Endothelial cell (in vitro differentiated cells): ENCODE data around the gene DIRAS3. TPM values are rescaled to one million over a fixed set of nuclear protein-coding genes. Genes with fewer than 3 reads are reported as not detected.

Source experiments
- DNase-seq: peaks from one replicate; pipeline ENCODE4 v3.0.0; 2021; ENCODE audit warnings: low spot score
- H3K27ac Mint-ChIP-seq: one replicate; pipeline ENCODE4 v1.8.0; 2021; ENCODE audit warnings: mixed read lengths, inconsistent platforms; ENCODE audit not compliant: unreplicated experiment
- H3K27me3 Mint-ChIP-seq: one replicate; pipeline ENCODE4 v1.8.0; 2021; ENCODE audit warnings: mild to moderate bottlenecking, moderate library complexity, mixed read lengths, inconsistent platforms; ENCODE audit not compliant: unreplicated experiment
- H3K36me3 Mint-ChIP-seq: one replicate; pipeline ENCODE4 v1.8.0; 2021; ENCODE audit warnings: mild to moderate bottlenecking, low read depth, mixed read lengths, inconsistent platforms; ENCODE audit not compliant: unreplicated experiment
- H3K4me1 Mint-ChIP-seq: one replicate; pipeline ENCODE4 v1.8.0; 2021; ENCODE audit warnings: mild to moderate bottlenecking, mixed read lengths, inconsistent platforms; ENCODE audit not compliant: unreplicated experiment
- H3K4me3 Mint-ChIP-seq: one replicate; pipeline ENCODE4 v1.8.0; 2021; ENCODE audit warnings: mild to moderate bottlenecking, mixed read lengths, inconsistent platforms; ENCODE audit not compliant: unreplicated experiment
- H3K9me3 Mint-ChIP-seq: one replicate; pipeline ENCODE4 v1.8.0; 2021; ENCODE audit warnings: mixed read lengths, inconsistent platforms; ENCODE audit not compliant: unreplicated experiment
- long read RNA-seq: library from polyadenylated mRNA; unstranded; transcript quantifications from one replicate; pipeline ENCODE4 v2.0.0, GENCODE V29; 2020; ENCODE audit not compliant: unreplicated experiment
- total RNA-seq: library from RNA; stranded (reverse); fragmentation: NEBNext Ultra II Directional; extraction: Animal tissue kit (Norgen Biotek cat#: 25700); gene quantifications from one replicate; pipeline ENCODE4 v1.2.1, GENCODE V29; 2021; ENCODE audit not compliant: unreplicated experiment
- TF ChIP-seq, protein P1 (sequence below): fragments of 200-600 bp; sonication (generic); IDR thresholded peaks from one replicate; pipeline ENCODE4 v1.5.0; 2021; ENCODE audit warnings: antibody characterized with exemption; ENCODE audit not compliant: unreplicated experiment

DIRAS3 gene, protein sequence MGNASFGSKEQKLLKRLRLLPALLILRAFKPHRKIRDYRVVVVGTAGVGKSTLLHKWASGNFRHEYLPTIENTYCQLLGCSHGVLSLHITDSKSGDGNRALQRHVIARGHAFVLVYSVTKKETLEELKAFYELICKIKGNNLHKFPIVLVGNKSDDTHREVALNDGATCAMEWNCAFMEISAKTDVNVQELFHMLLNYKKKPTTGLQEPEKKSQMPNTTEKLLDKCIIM
- total RNA-seq: 0.49 TPM
- long read RNA-seq: 0 reads

DNA sequence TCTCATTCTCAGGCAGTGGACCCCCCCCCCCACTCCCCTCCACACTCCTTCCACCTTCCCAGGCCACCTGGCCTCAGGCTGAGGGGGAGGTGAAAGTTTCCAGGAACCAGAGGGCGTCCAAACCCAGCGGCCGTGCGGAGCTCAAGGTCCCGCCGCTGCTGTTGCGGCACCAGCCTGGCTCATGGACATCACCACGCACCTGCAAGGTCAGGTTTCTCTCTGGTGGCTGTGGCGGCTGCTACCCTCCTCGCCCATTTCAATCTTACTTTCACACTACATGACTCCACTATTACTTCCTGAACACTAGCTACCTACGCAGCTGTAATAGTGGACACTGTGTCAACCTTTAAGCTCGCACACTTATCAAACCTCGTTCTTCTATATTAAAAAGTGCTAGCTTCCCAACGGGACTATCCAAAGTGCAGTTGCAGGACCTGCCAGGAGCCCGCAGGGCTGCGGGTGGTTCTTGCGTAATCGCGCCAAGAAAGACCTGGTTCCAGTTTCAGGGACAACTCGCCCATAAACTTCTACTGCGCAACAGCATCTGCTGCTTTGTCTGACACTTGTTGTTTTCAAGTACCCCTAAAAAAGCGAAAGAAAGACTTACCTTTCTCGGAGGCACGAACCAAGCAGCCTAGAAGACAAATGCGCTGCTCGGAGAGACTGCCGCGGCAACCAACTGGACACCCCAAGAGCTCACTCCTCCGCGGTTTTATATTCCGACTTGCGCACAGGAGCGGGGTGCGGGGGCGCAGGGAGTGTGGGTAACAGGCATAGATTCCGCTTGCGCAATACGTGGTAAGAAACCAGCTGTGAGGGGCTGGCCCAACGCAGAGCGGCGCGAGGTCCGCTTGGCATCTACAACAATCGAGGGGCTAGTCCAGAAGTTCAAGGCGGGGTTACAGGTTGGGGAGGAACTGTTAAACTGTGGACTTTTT is at the start of gene DIRAS3:
Gene DIRAS3 (minus strand): TSS at position 687 of the 938 bp plus-strand sequence. CDS start 3,330 bp downstream, outside the sequence.
- H3K9me3 Mint-ChIP-seq: no peaks in the 10 kb centered on the region
- H3K27me3 Mint-ChIP-seq: peaks cover 4% of the 10 kb centered on the region
- no peak within 1 kb of the TSS for H3K27ac Mint-ChIP-seq
- H3K4me3 Mint-ChIP-seq: peak within 1 kb of the TSS; percentile 67
- peak; percentile 11 for DNase-seq
- TF ChIP-seq, protein P1, sequence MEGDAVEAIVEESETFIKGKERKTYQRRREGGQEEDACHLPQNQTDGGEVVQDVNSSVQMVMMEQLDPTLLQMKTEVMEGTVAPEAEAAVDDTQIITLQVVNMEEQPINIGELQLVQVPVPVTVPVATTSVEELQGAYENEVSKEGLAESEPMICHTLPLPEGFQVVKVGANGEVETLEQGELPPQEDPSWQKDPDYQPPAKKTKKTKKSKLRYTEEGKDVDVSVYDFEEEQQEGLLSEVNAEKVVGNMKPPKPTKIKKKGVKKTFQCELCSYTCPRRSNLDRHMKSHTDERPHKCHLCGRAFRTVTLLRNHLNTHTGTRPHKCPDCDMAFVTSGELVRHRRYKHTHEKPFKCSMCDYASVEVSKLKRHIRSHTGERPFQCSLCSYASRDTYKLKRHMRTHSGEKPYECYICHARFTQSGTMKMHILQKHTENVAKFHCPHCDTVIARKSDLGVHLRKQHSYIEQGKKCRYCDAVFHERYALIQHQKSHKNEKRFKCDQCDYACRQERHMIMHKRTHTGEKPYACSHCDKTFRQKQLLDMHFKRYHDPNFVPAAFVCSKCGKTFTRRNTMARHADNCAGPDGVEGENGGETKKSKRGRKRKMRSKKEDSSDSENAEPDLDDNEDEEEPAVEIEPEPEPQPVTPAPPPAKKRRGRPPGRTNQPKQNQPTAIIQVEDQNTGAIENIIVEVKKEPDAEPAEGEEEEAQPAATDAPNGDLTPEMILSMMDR: no peak
- H3K36me3 Mint-ChIP-seq: no peaks in the 10 kb centered on the region
- H3K4me1 Mint-ChIP-seq: no peaks in the 10 kb centered on the region

DNA sequence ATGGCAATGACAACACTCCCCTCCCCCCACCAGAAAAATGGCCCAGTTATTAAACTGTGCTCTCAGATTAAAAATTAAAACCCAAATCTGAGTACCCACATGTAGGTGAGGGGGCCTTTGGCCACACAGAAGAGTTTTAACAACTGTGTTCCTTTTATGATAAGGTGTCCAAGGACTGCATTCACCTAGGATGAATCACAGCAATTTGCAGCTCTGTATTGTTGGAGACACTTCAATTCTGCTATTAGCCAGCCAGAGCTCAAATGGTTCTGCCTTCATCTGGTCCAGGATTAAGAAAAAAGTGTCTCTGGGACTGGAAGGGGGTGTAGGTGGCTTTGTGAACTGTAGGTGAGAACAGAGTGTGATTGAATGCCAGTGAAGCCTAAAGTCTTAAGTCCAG is 43.3 kb upstream of the DIRAS3 start:
- Mint-ChIP-seq H3K27me3 (no peaks in the 10 kb centered on the region), H3K4me1 (no peaks in the 10 kb centered on the region), H3K27ac (no peak overlapping the region), H3K36me3 (no peaks in the 10 kb centered on the region), H3K9me3 (no peaks in the 10 kb centered on the region), H3K4me3 (no peak overlapping the region)
- DNase-seq: no peak
- TF ChIP-seq, protein P1: no peak

DNA sequence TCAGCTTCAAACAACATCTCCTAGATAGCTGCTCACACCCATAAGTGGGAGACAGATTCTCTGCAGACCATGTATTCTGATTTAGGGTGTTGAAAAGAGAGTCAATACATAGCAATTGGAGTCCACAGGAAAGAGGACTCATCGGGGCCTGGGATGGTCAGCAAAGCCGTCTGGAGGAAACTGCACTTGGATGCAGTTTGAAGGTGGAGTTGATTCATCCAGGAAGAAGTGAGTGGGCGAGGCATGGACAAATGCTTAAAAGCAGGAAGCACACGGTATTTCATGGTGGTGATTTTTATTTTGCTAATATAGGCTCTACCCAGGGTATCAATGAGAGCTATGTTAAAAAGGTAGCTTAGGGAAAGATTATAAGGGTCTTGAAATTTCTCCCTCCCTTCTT is 36.8 kb upstream of the DIRAS3 start:
- no peak for DNase-seq
- Mint-ChIP-seq H3K36me3 (no peaks in the 10 kb centered on the region), H3K4me1 (no peaks in the 10 kb centered on the region), H3K27ac (no peak overlapping the region), H3K4me3 (no peak overlapping the region), H3K27me3 (no peaks in the 10 kb centered on the region), H3K9me3 (no peaks in the 10 kb centered on the region)
- TF ChIP-seq, protein P1: no peak

DNA sequence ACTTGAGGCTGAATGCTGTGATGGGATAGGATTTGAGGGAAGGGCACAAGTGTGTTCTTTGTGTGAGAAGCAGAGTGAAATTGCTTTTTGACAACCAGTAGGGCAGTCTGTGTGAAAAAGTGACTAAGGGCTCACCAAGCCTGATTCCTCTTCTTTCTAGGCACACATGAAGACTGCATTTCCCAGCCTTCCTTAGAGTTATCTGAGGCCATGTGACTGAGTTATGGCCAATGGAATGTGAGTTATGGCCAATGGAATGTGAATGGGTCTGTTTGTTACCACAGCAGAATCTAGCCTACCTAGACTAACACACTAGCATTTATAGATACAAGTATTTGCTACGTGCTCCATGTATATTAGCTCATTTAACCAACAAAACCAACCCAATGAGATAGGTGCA is 35.3 kb upstream of the DIRAS3 start:
- H3K36me3 Mint-ChIP-seq: no peaks in the 10 kb centered on the region
- DNase-seq: no peak
- H3K9me3 Mint-ChIP-seq: no peaks in the 10 kb centered on the region
- TF ChIP-seq, protein P1: no peak
- no peaks in the 10 kb centered on the region for H3K27me3 Mint-ChIP-seq
- H3K27ac Mint-ChIP-seq: no peak overlapping the region
- no peaks in the 10 kb centered on the region for H3K4me1 Mint-ChIP-seq
- H3K4me3 Mint-ChIP-seq: no peak overlapping the region

DNA sequence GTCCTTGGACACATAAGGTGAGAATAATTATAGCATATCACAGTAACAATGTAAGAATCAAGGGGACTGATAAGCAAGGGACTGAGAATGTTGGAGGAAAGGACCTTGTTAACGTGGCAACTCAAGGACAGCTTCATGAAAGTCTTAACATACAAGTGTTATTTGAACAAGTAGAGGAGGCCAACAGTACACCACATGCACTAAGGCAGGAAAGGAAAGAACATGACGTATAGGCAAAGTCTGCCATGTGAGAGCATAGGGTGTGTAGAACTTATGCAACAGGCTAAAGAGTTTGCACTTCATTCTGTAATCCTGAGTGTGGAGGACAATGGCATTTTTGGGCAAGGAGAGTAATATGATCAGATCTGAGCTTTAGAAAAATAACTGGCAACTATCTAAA is 33.3 kb upstream of the DIRAS3 start:
- Mint-ChIP-seq H3K36me3 (no peaks in the 10 kb centered on the region), H3K4me3 (no peak overlapping the region)

More for the DNA sequence above, 33.3 kb upstream of the DIRAS3 start:
- Mint-ChIP-seq H3K27me3 (peaks cover 3% of the 10 kb centered on the region), H3K27ac (no peak overlapping the region), H3K9me3 (no peaks in the 10 kb centered on the region), H3K4me1 (no peaks in the 10 kb centered on the region)
- TF ChIP-seq, protein P1: no peak
- DNase-seq: no peak
